ENCODE measurements around the gene KIF3A. TPM values are rescaled to one million over a fixed set of nuclear protein-coding genes. Genes with fewer than 3 reads are reported as not detected.

The KIF3A gene
- polyA plus RNA-seq, 1 donor from 2014 or later = 94.4 TPM

DNA sequence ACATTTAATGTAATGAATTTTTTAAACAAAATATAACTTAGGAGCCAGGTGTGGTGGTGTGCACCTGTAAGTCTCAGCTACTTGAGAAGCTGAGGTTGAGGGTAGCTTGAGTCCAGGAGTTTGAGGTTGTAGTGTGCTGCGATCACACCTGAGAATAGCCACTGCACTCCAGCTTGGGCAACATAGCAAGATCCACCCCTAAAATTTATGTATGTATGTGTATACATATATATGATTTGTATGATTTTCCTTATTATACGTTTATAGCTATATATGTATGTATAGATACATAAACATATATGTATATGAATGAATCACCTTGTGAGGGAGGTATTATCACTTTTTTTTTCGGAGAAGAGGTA is 9.2 kb upstream of the KIF3A start:
- H3K79me2 ChIP-seq (replicated peaks; ENCODE audit: insufficient read depth, low read length) = no peaks in the 10 kb centered on the region
- H3K27me3 ChIP-seq (ENCODE audit: insufficient read depth, low read depth, low read length) = peaks cover 44% of the 10 kb centered on the region
- TF ChIP-seq MXI1 (conservative IDR thresholded peaks at IDR 0.05; ENCODE audit: poor library complexity, severe bottlenecking) (no peak), EP300 (conservative IDR thresholded peaks at IDR 0.05; ENCODE audit: poor library complexity, severe bottlenecking) (no peak), TAF1 (IDR thresholded peaks at IDR 0.05; ENCODE audit: low read depth) (no peak), POLR2AphosphoS5 (IDR thresholded peaks at IDR 0.05) (no peak), SMC3 (conservative IDR thresholded peaks at IDR 0.05; ENCODE audit: poor library complexity) (no peak), REST (IDR thresholded peaks at IDR 0.05; ENCODE audit: borderline replicate concordance) (no peak), EZH2 (IDR thresholded peaks at IDR 0.05; ENCODE audit: borderline replicate concordance, insufficient read depth, low read length, poor library complexity, severe bottlenecking) (no peak), RAD21 (conservative IDR thresholded peaks at IDR 0.05) (no peak)
- TF ChIP-seq, protein P1, sequence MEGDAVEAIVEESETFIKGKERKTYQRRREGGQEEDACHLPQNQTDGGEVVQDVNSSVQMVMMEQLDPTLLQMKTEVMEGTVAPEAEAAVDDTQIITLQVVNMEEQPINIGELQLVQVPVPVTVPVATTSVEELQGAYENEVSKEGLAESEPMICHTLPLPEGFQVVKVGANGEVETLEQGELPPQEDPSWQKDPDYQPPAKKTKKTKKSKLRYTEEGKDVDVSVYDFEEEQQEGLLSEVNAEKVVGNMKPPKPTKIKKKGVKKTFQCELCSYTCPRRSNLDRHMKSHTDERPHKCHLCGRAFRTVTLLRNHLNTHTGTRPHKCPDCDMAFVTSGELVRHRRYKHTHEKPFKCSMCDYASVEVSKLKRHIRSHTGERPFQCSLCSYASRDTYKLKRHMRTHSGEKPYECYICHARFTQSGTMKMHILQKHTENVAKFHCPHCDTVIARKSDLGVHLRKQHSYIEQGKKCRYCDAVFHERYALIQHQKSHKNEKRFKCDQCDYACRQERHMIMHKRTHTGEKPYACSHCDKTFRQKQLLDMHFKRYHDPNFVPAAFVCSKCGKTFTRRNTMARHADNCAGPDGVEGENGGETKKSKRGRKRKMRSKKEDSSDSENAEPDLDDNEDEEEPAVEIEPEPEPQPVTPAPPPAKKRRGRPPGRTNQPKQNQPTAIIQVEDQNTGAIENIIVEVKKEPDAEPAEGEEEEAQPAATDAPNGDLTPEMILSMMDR (IDR thresholded peaks at IDR 0.05; ENCODE audit: poor library complexity, severe bottlenecking) = no peak
- H2AFZ ChIP-seq (ENCODE audit: low read depth, low read length) = no peak overlapping the region
- no peak overlapping the region for H3K4me2 ChIP-seq (ENCODE audit: low read length)
- no peaks in the 10 kb centered on the region for H3K9me2 ChIP-seq (ENCODE audit: insufficient read depth, low read length)
- H3K36me3 ChIP-seq (ENCODE audit: insufficient read depth, low read length) = no peaks in the 10 kb centered on the region
- no peak overlapping the region for H3K9ac ChIP-seq (ENCODE audit: low read length)
- no peaks in the 10 kb centered on the region for H3F3A ChIP-seq (ENCODE audit: insufficient read depth, low read length, poor library complexity, severe bottlenecking)
- H3K9me3 ChIP-seq (ENCODE audit: low read length) = no peaks in the 10 kb centered on the region
- H3K27ac ChIP-seq (ENCODE audit: low read length) = no peak overlapping the region
- H4K20me1 ChIP-seq (ENCODE audit: insufficient read depth) = no peaks in the 10 kb centered on the region
- H3K4me3 ChIP-seq (ENCODE audit: low read length) = peak overlapping the region; percentile 55

DNA sequence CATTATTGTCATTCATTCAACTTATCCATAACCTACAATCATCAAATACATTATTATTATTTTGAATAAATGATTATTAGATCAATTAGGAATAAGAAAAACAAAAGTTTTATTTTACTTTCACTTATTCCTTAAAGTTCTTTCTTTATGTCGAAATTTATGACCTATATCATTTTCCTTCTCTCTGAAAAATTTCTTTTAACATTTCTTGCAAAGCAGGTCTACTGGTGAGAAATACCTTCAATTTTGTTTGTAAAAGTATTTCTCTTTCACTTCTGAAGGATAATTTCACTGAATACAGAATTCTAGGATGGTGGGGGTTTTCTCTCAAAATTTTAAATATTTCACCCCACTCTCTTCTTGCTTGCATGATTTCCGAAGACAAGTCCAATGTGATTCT is 7.3 kb upstream of the KIF3A start:
- Histone ChIP-seq H2AFZ (ENCODE audit: low read depth, low read length) (no peak overlapping the region), H3K79me2 (replicated peaks; ENCODE audit: insufficient read depth, low read length) (no peaks in the 10 kb centered on the region), H4K20me1 (ENCODE audit: insufficient read depth) (no peaks in the 10 kb centered on the region), H3K9me3 (ENCODE audit: low read length) (no peaks in the 10 kb centered on the region), H3K9ac (ENCODE audit: low read length) (no peak overlapping the region), H3K27me3 (ENCODE audit: insufficient read depth, low read depth, low read length) (peaks cover 44% of the 10 kb centered on the region), H3K36me3 (ENCODE audit: insufficient read depth, low read length) (no peaks in the 10 kb centered on the region), H3K4me2 (ENCODE audit: low read length) (no peak overlapping the region), H3K4me3 (ENCODE audit: low read length) (no peak overlapping the region), H3K9me2 (ENCODE audit: insufficient read depth, low read length) (no peaks in the 10 kb centered on the region), H3F3A (ENCODE audit: insufficient read depth, low read length, poor library complexity, severe bottlenecking) (no peaks in the 10 kb centered on the region), H3K27ac (ENCODE audit: low read length) (no peak overlapping the region)
- TF ChIP-seq MXI1 (conservative IDR thresholded peaks at IDR 0.05; ENCODE audit: poor library complexity, severe bottlenecking) (no peak), REST (IDR thresholded peaks at IDR 0.05; ENCODE audit: borderline replicate concordance) (no peak), TAF1 (IDR thresholded peaks at IDR 0.05; ENCODE audit: low read depth) (no peak), EP300 (conservative IDR thresholded peaks at IDR 0.05; ENCODE audit: poor library complexity, severe bottlenecking) (no peak), RAD21 (conservative IDR thresholded peaks at IDR 0.05) (no peak), EZH2 (IDR thresholded peaks at IDR 0.05; ENCODE audit: borderline replicate concordance, insufficient read depth, low read length, poor library complexity, severe bottlenecking) (no peak), POLR2AphosphoS5 (IDR thresholded peaks at IDR 0.05) (no peak), SMC3 (conservative IDR thresholded peaks at IDR 0.05; ENCODE audit: poor library complexity) (no peak)
- TF ChIP-seq, protein P1 (IDR thresholded peaks at IDR 0.05; ENCODE audit: poor library complexity, severe bottlenecking) = no peak

Measured in neural cell (in vitro differentiated cells).